ENCODE data around the gene KCNAB3. TPM values are rescaled to one million over a fixed set of nuclear protein-coding genes. Genes with fewer than 3 reads are reported as not detected.
A peak's percentile ranks its signal among the peaks of the same experiment; 100 is the strongest.

Gene KCNAB3
- total RNA-seq, 4 donors from 2014 or later: 3.4 to 32.7 (median 19.5) TPM; not detected in 1

GRCh38 chr17:7884581-7885366 lies 44.9 kb downstream of the KCNAB3 start:
- no peak for TF ChIP-seq POLR2A (IDR thresholded peaks at IDR 0.05)
- no peak for TF ChIP-seq CTCF (IDR thresholded peaks at IDR 0.05)
- peak overlapping the region; percentile 57 to 87 for H3K4me3 ChIP-seq
- intact Hi-C loops (cut with DNase I; ENCODE audit: low total_unique reads): no loop called here
- H3K9me3 ChIP-seq: no peaks in the 10 kb centered on the region
- H3K27ac ChIP-seq: peak overlapping the region; percentile 97 to 98
- H3K4me1 ChIP-seq: peaks cover 10 to 18% of the 10 kb centered on the region in 2 donors
- peak in 1 of 2 donors; percentile 35 for DNase-seq
- H3K27me3 ChIP-seq: no peaks in the 10 kb centered on the region
- H3K36me3 ChIP-seq: no peaks in the 10 kb centered on the region

GRCh38 chr17:7883781-7884386 lies 45.8 kb downstream of the KCNAB3 start:
- H3K4me1 ChIP-seq: peaks cover 10% of the 10 kb centered on the region in 2 donors
- H3K4me3 ChIP-seq: peak overlapping the region; percentile 57 to 87
- no peaks in the 10 kb centered on the region for H3K27me3 ChIP-seq
- intact Hi-C loops (cut with DNase I; ENCODE audit: low total_unique reads): no loop called here
- no peak for TF ChIP-seq POLR2A (IDR thresholded peaks at IDR 0.05)
- TF ChIP-seq CTCF (IDR thresholded peaks at IDR 0.05): no peak
- peak overlapping the region; percentile 97 to 98 for H3K27ac ChIP-seq
- no peaks in the 10 kb centered on the region for H3K9me3 ChIP-seq
- no peaks in the 10 kb centered on the region for H3K36me3 ChIP-seq
- no peak for DNase-seq

- intact Hi-C loops (cut with DNase I; ENCODE audit: low total_unique reads): no loop called here
- no peaks in the 10 kb centered on the region for H3K9me3 ChIP-seq
- peak in 1 of 2 donors; percentile 38 for TF ChIP-seq POLR2A (IDR thresholded peaks at IDR 0.05)
- no peak for TF ChIP-seq CTCF (IDR thresholded peaks at IDR 0.05)
- H3K27ac ChIP-seq: peak overlapping the region; percentile 97 to 98
- H3K36me3 ChIP-seq: no peaks in the 10 kb centered on the region
- H3K27me3 ChIP-seq: no peaks in the 10 kb centered on the region
- peak overlapping the region in 1 of 2 donors; percentile 5 for H3K4me3 ChIP-seq
- DNase-seq: no peak
- peaks cover 0 to 4% of the 10 kb centered on the region in 2 donors for H3K4me1 ChIP-seq
These were observed 47.0 kb downstream of the KCNAB3 start for GRCh38 chr17:7882629-7883028.

- no peak for DNase-seq
- TF ChIP-seq CTCF (IDR thresholded peaks at IDR 0.05) (no peak), POLR2A (IDR thresholded peaks at IDR 0.05) (no peak)
- Histone ChIP-seq H3K4me3 (no peak overlapping the region), H3K27ac (peak overlapping the region; percentile 97 to 98), H3K4me1 (peaks cover 0 to 4% of the 10 kb centered on the region in 2 donors), H3K27me3 (no peaks in the 10 kb centered on the region), H3K9me3 (no peaks in the 10 kb centered on the region), H3K36me3 (no peaks in the 10 kb centered on the region)
- intact Hi-C loops (cut with DNase I; ENCODE audit: low total_unique reads): no loop called here
These were observed 47.6 kb downstream of the KCNAB3 start for GRCh38 chr17:7882068-7882467.
